Measurements from ENCODE around the gene ABTB1.

The ABTB1 gene

GRCh38 chr3:127707851-127708411, 35.2 kb downstream of the ABTB1 start:
- DNase-seq = no peak

- no peak for DNase-seq
Observed at GRCh38 chr3:127708837-127709236, 36.1 kb downstream of the ABTB1 start.

GRCh38 chr3:127709320-127710060, 36.7 kb downstream of the ABTB1 start:
- no peak for DNase-seq

- no peak for DNase-seq
Observed at GRCh38 chr3:127710155-127710941, 37.6 kb downstream of the ABTB1 start.

- no peak for DNase-seq
Observed at GRCh38 chr3:127711021-127711695, 38.4 kb downstream of the ABTB1 start.

- DNase-seq = no peak
Observed at GRCh38 chr3:127711896-127712295, 39.1 kb downstream of the ABTB1 start.

GRCh38 chr3:127712461-127712860, 39.7 kb downstream of the ABTB1 start:
- no peak for DNase-seq

GRCh38 chr3:127712881-127713771, 40.4 kb downstream of the ABTB1 start:
- no peak for DNase-seq

- no peak for DNase-seq
Observed at GRCh38 chr3:127714125-127714571, 41.4 kb downstream of the ABTB1 start.

- DNase-seq = no peak
Observed at GRCh38 chr3:127714866-127715265, 42.1 kb downstream of the ABTB1 start.

- no peak for DNase-seq
Observed at GRCh38 chr3:127715532-127715931, 42.8 kb downstream of the ABTB1 start.

GRCh38 chr3:127716384-127716783, 43.6 kb downstream of the ABTB1 start:
- no peak for DNase-seq

- DNase-seq = no peak
Observed at GRCh38 chr3:127717357-127718244, 44.8 kb downstream of the ABTB1 start.

GRCh38 chr3:127718245-127718915, 45.6 kb downstream of the ABTB1 start:
- no peak for DNase-seq

GRCh38 chr3:127718916-127719290, 46.2 kb downstream of the ABTB1 start:
- no peak for DNase-seq

- no peak for DNase-seq
Observed at GRCh38 chr3:127719369-127719768, 46.6 kb downstream of the ABTB1 start.

- no peak for DNase-seq
Observed at GRCh38 chr3:127720161-127720823, 47.5 kb downstream of the ABTB1 start.

GRCh38 chr3:127720985-127721935, 48.5 kb downstream of the ABTB1 start:
- DNase-seq = no peak
